SW 1271 (cell line): Measurements from ENCODE around the gene SLCO4A1.

Source experiments
- DNase-seq, 2 experiments: peaks; one replicate each; lab custom pipeline; 2025; lab: John Stamatoyannopoulos, UW

Gene SLCO4A1

DNA sequence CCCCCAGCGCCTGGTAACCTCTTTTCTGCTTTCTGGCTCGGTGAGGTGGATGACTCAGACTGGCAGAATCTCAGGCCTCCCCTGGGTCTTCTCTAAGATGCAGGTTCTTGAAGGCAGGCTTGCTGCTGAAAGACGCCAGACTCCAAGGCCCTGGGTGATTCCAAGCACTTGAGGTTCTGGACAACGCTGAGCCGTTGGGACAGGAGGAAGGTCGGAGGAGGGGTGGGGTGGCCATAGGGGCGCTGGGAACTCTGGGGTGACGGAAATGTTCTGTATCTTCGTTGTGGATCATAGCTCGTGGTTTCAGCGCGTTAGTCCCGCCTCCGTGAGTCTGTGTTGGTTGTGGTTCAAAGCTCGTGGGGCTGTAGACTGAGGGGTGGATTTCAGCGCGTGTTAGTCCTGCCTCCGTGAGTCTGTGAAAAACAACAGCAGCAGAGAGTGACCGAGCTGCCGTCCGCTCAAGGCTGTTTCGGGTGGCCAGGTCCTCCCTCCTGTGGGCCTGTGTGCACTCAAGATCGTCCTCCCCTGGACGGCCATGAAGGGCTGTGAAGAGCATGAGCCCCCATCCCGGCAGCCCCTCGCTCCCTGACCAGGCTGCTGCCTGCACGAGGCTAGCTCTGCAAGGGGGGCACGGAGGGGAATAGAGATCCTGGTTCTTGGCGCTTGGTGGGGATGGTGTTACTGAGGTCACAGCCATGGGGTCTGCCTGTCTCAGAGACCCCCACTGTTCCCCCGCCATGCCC, 74.1 kb downstream of the SLCO4A1 start:
- no peak for DNase-seq

DNA sequence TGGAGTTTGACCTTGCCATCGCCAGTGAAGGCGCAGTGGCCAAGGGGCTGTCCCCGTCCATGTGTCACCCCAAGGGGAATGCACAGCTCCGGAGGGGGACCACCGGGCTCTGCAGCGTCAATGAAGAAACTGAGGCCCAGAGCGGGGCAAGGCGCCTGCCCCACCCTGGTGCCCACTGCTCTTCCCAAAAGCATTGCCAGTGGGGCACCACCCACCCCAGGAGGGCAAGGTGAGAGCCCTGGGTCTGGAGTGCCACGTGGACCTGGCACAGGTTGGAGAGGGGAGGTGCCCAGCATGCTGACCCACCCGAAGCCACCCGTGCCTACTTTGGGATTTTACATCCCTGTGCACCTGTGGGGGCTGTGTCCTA, 74.6 kb downstream of the SLCO4A1 start:
- DNase-seq: no peak

DNA sequence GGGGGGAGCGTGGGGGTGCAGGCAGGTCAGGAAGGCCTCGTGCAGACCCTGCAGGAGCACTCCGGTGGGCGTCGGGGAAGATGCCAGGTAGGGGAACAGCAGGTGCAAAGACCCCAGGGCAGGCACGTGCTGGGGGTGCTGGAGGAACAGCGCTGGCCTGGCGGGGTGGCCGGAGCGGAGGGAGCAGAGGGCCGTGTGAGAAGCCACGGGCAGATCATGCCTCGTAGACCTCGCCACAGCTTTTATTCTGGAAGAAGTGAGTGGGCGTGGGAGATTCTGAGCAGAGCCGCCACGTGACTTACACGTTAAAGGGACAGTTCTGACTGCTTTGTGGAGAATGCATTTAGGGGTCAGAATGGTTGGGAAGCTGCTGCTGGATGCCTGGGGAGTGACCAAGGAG, 75.6 kb downstream of the SLCO4A1 start:
- DNase-seq: no peak

- DNase-seq: no peak
Measured at GRCh38 chr20:62718546-62718945, 76.2 kb downstream of the SLCO4A1 start.

DNA sequence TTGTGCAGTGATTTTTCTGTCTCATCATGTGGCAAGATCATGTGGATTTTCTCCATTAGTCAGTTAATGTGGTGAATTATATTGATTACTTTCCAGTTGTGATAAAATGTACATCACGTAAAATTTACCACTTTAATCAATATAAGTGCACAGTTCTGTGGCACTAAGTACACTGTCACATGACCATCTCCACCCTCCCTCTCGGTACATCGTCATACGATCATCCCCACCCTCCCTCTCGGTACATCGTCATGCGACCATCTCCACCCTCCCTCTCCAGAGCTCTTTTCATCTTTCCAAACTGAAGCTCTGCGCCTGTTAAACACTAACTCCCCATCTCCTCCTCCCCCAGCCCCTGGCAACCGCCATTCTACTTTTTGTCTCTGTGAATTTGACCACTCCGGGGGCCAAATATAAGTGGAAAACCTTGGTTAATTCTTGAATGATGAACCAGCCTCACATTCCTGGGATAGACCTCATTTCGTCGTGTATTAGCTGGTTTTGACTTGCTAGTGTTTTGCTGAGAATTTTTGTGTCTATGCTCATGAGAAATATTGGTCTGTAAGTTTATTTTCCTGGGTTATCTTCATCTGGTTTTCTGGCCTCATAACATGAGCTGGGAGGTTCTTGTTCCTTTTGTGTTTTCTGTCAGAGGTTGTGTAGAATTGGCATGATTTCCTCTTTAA, 77.1 kb downstream of the SLCO4A1 start:
- no peak for DNase-seq
